DND-41 (cell line): ENCODE data around the gene HTRA1.

Experiments used
- EZH2 ChIP-seq: IDR thresholded peaks from 3 replicates; pipeline ENCODE4 v1.6.1; 2012; ENCODE audit warnings: borderline replicate concordance, low read depth, mild to moderate bottlenecking, moderate library complexity, low read length, inconsistent platforms; ENCODE audit not compliant: severe bottlenecking
- TF ChIP-seq, protein P1 (sequence below): IDR thresholded peaks from 2 replicates; pipeline ENCODE4 v1.5.1; 2012; ENCODE audit warnings: borderline replicate concordance, low read length, moderate library complexity, mild to moderate bottlenecking; ENCODE audit not compliant: poor library complexity, severe bottlenecking; ENCODE audit errors: extremely low read depth

- TF ChIP-seq, protein P1, sequence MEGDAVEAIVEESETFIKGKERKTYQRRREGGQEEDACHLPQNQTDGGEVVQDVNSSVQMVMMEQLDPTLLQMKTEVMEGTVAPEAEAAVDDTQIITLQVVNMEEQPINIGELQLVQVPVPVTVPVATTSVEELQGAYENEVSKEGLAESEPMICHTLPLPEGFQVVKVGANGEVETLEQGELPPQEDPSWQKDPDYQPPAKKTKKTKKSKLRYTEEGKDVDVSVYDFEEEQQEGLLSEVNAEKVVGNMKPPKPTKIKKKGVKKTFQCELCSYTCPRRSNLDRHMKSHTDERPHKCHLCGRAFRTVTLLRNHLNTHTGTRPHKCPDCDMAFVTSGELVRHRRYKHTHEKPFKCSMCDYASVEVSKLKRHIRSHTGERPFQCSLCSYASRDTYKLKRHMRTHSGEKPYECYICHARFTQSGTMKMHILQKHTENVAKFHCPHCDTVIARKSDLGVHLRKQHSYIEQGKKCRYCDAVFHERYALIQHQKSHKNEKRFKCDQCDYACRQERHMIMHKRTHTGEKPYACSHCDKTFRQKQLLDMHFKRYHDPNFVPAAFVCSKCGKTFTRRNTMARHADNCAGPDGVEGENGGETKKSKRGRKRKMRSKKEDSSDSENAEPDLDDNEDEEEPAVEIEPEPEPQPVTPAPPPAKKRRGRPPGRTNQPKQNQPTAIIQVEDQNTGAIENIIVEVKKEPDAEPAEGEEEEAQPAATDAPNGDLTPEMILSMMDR = no peak
- no peak for TF ChIP-seq EZH2
These were observed 94.1 kb downstream of the HTRA1 start for GRCh38 chr10:122555442-122555841.
